Liver (tissue), 9 donors: Measurements from ENCODE around the gene PDE10A. TPM values are rescaled to one million over a fixed set of nuclear protein-coding genes. Genes with fewer than 3 reads are reported as not detected.
"Not testable (repeated sequence)": the region's sequence is repeated elsewhere in the genome, so short reads cannot be mapped to it uniquely, and the experiment has no call there.

Source experiments
- DNase-seq: peaks from one replicate; pipeline ENCODE4 v3.0.0-alpha.2; 2017; ENCODE audit warnings: low spot score
- H3K27ac ChIP-seq, 2 donors: one replicate each; pipeline ENCODE4 v1.7.0; 2013; ENCODE audit warnings: inconsistent platforms in 2 of 2, low read length in 2 of 2, control low read depth in 1 of 2, low read depth in 1 of 2, mild to moderate bottlenecking in 1 of 2
- H3K27me3 ChIP-seq, 4 donors: one replicate each; pipeline versions ENCODE4 v1.6.1 to v1.7.0; 2013; ENCODE audit warnings: low read length in 3 of 4, inconsistent platforms in 1 of 4, mild to moderate bottlenecking in 1 of 4, moderate library complexity in 1 of 4; ENCODE audit not compliant: control insufficient read depth in 4 of 4, insufficient read depth in 4 of 4
- H3K36me3 ChIP-seq, 4 donors: one replicate each; pipeline versions ENCODE4 v1.6.1 to v1.7.0; 2013; ENCODE audit warnings: low read length in 3 of 4, mild to moderate bottlenecking in 3 of 4, low read depth in 1 of 4, moderate library complexity in 1 of 4; ENCODE audit not compliant: control insufficient read depth in 4 of 4, insufficient read depth in 3 of 4
- H3K4me1 ChIP-seq, 4 donors: one replicate each; pipeline versions ENCODE4 v1.6.1 to v1.7.0; 2013; ENCODE audit warnings: low read length in 3 of 4, mild to moderate bottlenecking in 3 of 4, moderate library complexity in 1 of 4; ENCODE audit not compliant: control insufficient read depth in 4 of 4, insufficient read depth in 4 of 4
- H3K4me3 ChIP-seq, 3 donors: one replicate each; pipeline versions ENCODE4 v1.6.1 to v1.7.0; 2013; ENCODE audit warnings: low read length in 3 of 3, control low read depth in 1 of 3, low read depth in 1 of 3, mild to moderate bottlenecking in 1 of 3
- H3K9ac ChIP-seq, 2 donors: one replicate each; pipeline ENCODE4 v1.7.0; 2013; ENCODE audit warnings: low read length in 2 of 2, mild to moderate bottlenecking in 2 of 2, moderate library complexity in 2 of 2, control low read depth in 1 of 2, low read depth in 1 of 2
- H3K9me3 ChIP-seq, 4 donors: one replicate each; pipeline versions ENCODE4 v1.6.1 to v1.7.0; 2013; ENCODE audit warnings: low read length in 3 of 4; ENCODE audit not compliant: control insufficient read depth in 4 of 4
- EGR1 ChIP-seq, 2 donors: IDR thresholded peaks; 2 replicates each; pipeline ENCODE4 v1.6.1; 2016 to 2018; ENCODE audit warnings: antibody characterized with exemption in 2 of 2, low read depth in 2 of 2
- FOXA1 ChIP-seq: IDR thresholded peaks from 2 replicates; pipeline ENCODE4 v1.6.1; 2016; ENCODE audit warnings: antibody characterized with exemption
- FOXA2 ChIP-seq: IDR thresholded peaks from 2 replicates; pipeline ENCODE4 v1.6.1; 2016; ENCODE audit warnings: antibody characterized with exemption
- GABPA ChIP-seq, 2 donors: IDR thresholded peaks in 1 of 2; conservative IDR thresholded peaks in 1 of 2; 2 replicates each; pipeline ENCODE4 v1.6.1; 2016; ENCODE audit warnings: antibody characterized with exemption in 2 of 2, mild to moderate bottlenecking in 1 of 2, moderate library complexity in 1 of 2
- HNF4A ChIP-seq, 2 donors: conservative IDR thresholded peaks; 2 replicates each; pipeline ENCODE4 v1.6.1; 2016; ENCODE audit warnings: antibody characterized with exemption in 2 of 2, mild to moderate bottlenecking in 2 of 2
- HNF4G ChIP-seq: IDR thresholded peaks from 2 replicates; pipeline ENCODE4 v1.6.1; 2016; ENCODE audit warnings: antibody characterized with exemption
- JUND ChIP-seq, 2 donors: IDR thresholded peaks; 2 replicates each; pipeline ENCODE4 v1.6.1; 2016; ENCODE audit warnings: antibody characterized with exemption in 2 of 2
- MAX ChIP-seq: IDR thresholded peaks from 2 replicates; pipeline ENCODE4 v1.6.1; 2016; ENCODE audit warnings: antibody characterized with exemption
- NR2F2 ChIP-seq: IDR thresholded peaks from 2 replicates; pipeline ENCODE4 v1.6.1; 2016; ENCODE audit warnings: antibody characterized with exemption
- RAD21 ChIP-seq, 2 donors: IDR thresholded peaks; 2 replicates each; pipeline ENCODE4 v1.6.1; 2016; ENCODE audit warnings: antibody characterized with exemption in 2 of 2, mild to moderate bottlenecking in 2 of 2
- REST ChIP-seq: IDR thresholded peaks from 2 replicates; pipeline ENCODE4 v1.6.1; 2016; ENCODE audit warnings: antibody characterized with exemption, mild to moderate bottlenecking
- RXRA ChIP-seq, 2 donors: IDR thresholded peaks; 2 replicates each; pipeline ENCODE4 v1.6.1; 2017 to 2018; ENCODE audit warnings: antibody characterized with exemption in 2 of 2, mild to moderate bottlenecking in 1 of 2
- SP1 ChIP-seq: IDR thresholded peaks from 2 replicates; pipeline ENCODE4 v1.6.1; 2018; ENCODE audit warnings: antibody characterized with exemption, mild to moderate bottlenecking
- TAF1 ChIP-seq: conservative IDR thresholded peaks from 2 replicates; pipeline ENCODE4 v1.6.1; 2016; ENCODE audit warnings: antibody characterized with exemption, mild to moderate bottlenecking
- YY1 ChIP-seq: IDR thresholded peaks from 2 replicates; pipeline ENCODE4 v1.6.1; 2016; ENCODE audit warnings: antibody characterized with exemption, mild to moderate bottlenecking
- ZBTB33 ChIP-seq: IDR thresholded peaks from 2 replicates; pipeline ENCODE4 v1.6.1; 2016; ENCODE audit warnings: antibody characterized with exemption
- WGBS: extraction: QIAGEN DNeasy Blood & Tissue Kit; methylation state at CpG from one replicate; pipeline ENCODE4 v1.1.7; 2013; 5-methylcytosine and 5-hydroxymethylcytosine counted together
- polyA plus RNA-seq, 2 donors: library from polyadenylated mRNA; stranded (reverse) in 1 of 2; unstranded in 1 of 2; fragments of 200-250 nt in 1 of 2; fragments of >200 nt in 1 of 2; fragmentation: Nextera tagmentation in 1 of 2; extraction: Ambion mirVana in 1 of 2; gene quantifications; one replicate each; pipeline versions ENCODE4 v1.2.1 to v1.2.3, GENCODE V29; 2013 to 2015
- total RNA-seq, 2 donors: library from RNA; depleted of rRNA; stranded (reverse); fragments of >200 nt; gene quantifications; one replicate each; pipeline ENCODE4 v1.2.3, GENCODE V29; 2014
- TF ChIP-seq, protein P1 (sequence below): fragments of 150-350 bp; IDR thresholded peaks from 2 replicates; pipeline ENCODE4 v1.5.1; 2017; ENCODE audit warnings: improper control_type of control experiment, low read depth, low read length; ENCODE audit not compliant: missing input control
- TF ChIP-seq, protein P2 (sequence below): IDR thresholded peaks from 2 replicates; pipeline ENCODE4 v1.6.1; 2016; ENCODE audit warnings: antibody characterized with exemption
- donor health status: healthy.
- donor health status: healthy.
- donor health status: healthy.
- donor health status: healthy.
- donor health status: healthy.

Gene PDE10A
- total and polyA plus RNA-seq, 4 donors, result 0.20 to 1.7 (median 0.47) TPM

DNA sequence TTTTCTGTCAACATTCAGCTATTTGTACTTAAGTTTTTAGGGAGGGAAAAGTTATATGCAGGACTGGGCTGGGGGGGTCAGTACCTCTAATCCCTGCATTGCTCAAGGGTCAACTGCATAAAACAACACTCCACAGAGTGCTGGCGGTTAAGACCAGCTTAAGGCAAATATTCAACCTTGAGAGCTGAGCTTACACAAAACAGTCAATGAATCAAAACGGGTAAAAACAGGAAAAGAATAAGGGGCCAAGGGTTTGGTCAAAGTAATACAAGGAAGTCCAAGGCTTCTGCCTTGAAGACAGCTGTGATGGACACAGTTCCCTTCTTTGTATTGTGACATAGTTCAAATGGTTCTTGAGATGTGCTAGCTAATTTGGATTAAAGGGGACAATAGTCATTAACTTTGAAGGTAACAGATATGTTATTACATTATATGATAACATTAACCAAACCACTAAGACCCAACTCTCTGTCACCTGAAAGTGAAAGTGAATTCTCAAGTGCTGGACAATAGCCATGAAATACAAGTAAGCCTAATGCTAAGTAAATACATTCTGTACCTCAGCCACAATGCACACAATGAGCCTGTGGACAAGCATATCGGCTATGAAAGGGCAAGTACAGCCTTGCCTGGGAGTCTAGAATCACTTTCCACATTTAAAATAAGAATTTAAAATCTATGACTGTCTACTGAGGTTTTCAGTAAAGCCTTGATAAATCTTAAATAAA is 106.8 kb downstream of the PDE10A start:
- Histone ChIP-seq H3K36me3 (no peaks in the 10 kb centered on the region), H3K4me3 (no peak overlapping the region), H3K4me1 (peaks cover 0 to 3% (median 0%) of the 10 kb centered on the region in 4 donors), H3K27ac (no peak overlapping the region), H3K27me3 (no peaks in the 10 kb centered on the region), H3K9me3 (no peaks in the 10 kb centered on the region), H3K9ac (no peak overlapping the region)
- no peak for DNase-seq
- no peak for TF ChIP-seq JUND (IDR thresholded peaks at IDR 0.05)
- peak; percentile 14 for TF ChIP-seq FOXA1
- WGBS, result 27% methylated on average over 3 of the region's 3 CpGs

DNA sequence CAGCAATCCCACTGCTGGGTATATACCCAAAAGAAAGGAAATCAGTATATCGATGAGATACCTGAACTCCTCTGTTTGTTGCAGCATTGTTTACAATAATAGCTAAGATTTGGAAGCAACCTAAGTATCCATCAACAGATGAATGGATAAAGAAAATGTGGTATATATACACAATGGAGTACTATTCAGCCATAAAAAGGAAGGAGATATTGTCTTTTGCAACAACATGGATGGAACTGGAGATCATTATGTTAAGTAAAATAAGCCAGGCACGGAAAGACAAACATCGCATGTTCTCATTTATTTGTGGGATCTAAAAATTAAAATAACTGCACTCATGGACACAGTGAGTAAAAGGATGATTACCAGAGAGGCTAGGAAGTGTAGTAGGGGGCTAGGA is 108.4 kb downstream of the PDE10A start:
- not testable (repeated sequence) for H3K9ac ChIP-seq, H3K4me1 ChIP-seq, H3K27ac ChIP-seq, H3K9me3 ChIP-seq, H3K4me3 ChIP-seq, H3K36me3 ChIP-seq, DNase-seq, H3K27me3 ChIP-seq
- WGBS, result 96% methylated on average over 3 of the region's 3 CpGs

GRCh38 chr6:165552248-165552736 is 110.7 kb downstream of the PDE10A start:
- Histone ChIP-seq H3K4me3 (no peak overlapping the region), H3K9me3 (no peaks in the 10 kb centered on the region), H3K27me3 (no peaks in the 10 kb centered on the region), H3K36me3 (no peaks in the 10 kb centered on the region), H3K4me1 (peaks cover 0 to 3% (median 0%) of the 10 kb centered on the region in 4 donors), H3K27ac (no peak overlapping the region), H3K9ac (no peak overlapping the region)
- TF ChIP-seq RXRA (IDR thresholded peaks at IDR 0.05) (no peak), FOXA2 (no peak), GABPA (IDR thresholded peaks at IDR 0.05 in 1 of 2, conservative IDR thresholded peaks at IDR 0.05 in 1 of 2) (no peak), MAX (no peak), ZBTB33 (no peak), JUND (IDR thresholded peaks at IDR 0.05) (no peak), YY1 (no peak), FOXA1 (no peak), HNF4G (no peak), HNF4A (conservative IDR thresholded peaks at IDR 0.05) (no peak), RAD21 (IDR thresholded peaks at IDR 0.05) (no peak), SP1 (no peak), TAF1 (no peak), EGR1 (IDR thresholded peaks at IDR 0.05; ENCODE audit: low read depth in 2 of 2) (no peak), NR2F2 (no peak), REST (no peak)
- TF ChIP-seq, protein P1, sequence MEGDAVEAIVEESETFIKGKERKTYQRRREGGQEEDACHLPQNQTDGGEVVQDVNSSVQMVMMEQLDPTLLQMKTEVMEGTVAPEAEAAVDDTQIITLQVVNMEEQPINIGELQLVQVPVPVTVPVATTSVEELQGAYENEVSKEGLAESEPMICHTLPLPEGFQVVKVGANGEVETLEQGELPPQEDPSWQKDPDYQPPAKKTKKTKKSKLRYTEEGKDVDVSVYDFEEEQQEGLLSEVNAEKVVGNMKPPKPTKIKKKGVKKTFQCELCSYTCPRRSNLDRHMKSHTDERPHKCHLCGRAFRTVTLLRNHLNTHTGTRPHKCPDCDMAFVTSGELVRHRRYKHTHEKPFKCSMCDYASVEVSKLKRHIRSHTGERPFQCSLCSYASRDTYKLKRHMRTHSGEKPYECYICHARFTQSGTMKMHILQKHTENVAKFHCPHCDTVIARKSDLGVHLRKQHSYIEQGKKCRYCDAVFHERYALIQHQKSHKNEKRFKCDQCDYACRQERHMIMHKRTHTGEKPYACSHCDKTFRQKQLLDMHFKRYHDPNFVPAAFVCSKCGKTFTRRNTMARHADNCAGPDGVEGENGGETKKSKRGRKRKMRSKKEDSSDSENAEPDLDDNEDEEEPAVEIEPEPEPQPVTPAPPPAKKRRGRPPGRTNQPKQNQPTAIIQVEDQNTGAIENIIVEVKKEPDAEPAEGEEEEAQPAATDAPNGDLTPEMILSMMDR, result no peak
- TF ChIP-seq, protein P2, sequence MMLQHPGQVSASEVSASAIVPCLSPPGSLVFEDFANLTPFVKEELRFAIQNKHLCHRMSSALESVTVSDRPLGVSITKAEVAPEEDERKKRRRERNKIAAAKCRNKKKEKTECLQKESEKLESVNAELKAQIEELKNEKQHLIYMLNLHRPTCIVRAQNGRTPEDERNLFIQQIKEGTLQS, result no peak
- DNase-seq, result no peak
- 49% methylated on average over 5 of the region's 5 CpGs for WGBS
